DOHH2 (cell line): ENCODE measurements around the gene APBB3.

Experiments
- H3F3A ChIP-seq: fragments of 200-600 bp; sonication (generic), shearing (Covaris generic); 2 replicates; pipeline ENCODE4 v1.6.0; 2016; ENCODE audit warnings: antibody characterized with exemption, mild to moderate bottlenecking; ENCODE audit not compliant: control insufficient read depth, insufficient read depth
- H3K27ac ChIP-seq: fragments of 200-600 bp; sonication (generic); 2 replicates; pipeline ENCODE4 v1.5.1; 2014; ENCODE audit warnings: low read depth, mild to moderate bottlenecking, low read length, moderate library complexity
- H3K27me3 ChIP-seq: fragments of 200-600 bp; sonication (generic); 2 replicates; pipeline ENCODE4 v1.6.1; 2014; ENCODE audit warnings: mild to moderate bottlenecking, low read length, mixed read lengths; ENCODE audit not compliant: control insufficient read depth
- H3K36me3 ChIP-seq: fragments of 200-600 bp; sonication (generic); 2 replicates; pipeline ENCODE4 v1.6.1; 2014; ENCODE audit warnings: mild to moderate bottlenecking, low read length, moderate library complexity, mixed read lengths; ENCODE audit not compliant: control insufficient read depth
- H3K4me1 ChIP-seq: fragments of 200-600 bp; sonication (generic); 2 replicates; pipeline ENCODE4 v1.6.1; 2014; ENCODE audit warnings: mild to moderate bottlenecking, low read length, mixed read lengths; ENCODE audit not compliant: control insufficient read depth
- H3K4me2 ChIP-seq: fragments of 200-600 bp; sonication (generic); 2 replicates; pipeline ENCODE4 v1.6.0; 2014; ENCODE audit warnings: mild to moderate bottlenecking, low read length, moderate library complexity
- H3K4me3 ChIP-seq: fragments of 200-600 bp; sonication (generic); 2 replicates; pipeline ENCODE4 v1.5.1; 2014; ENCODE audit warnings: mild to moderate bottlenecking, low read length, mixed read lengths
- H3K79me2 ChIP-seq: fragments of 200-600 bp; sonication (generic); 2 replicates; pipeline ENCODE4 v1.6.1; 2014; ENCODE audit warnings: mild to moderate bottlenecking, low read length, mixed read lengths; ENCODE audit not compliant: control insufficient read depth
- H3K9me2 ChIP-seq: fragments of 200-600 bp; sonication (generic); replicated peaks from 2 replicates; pipeline ENCODE4 v1.6.1; 2014; ENCODE audit warnings: mild to moderate bottlenecking, low read length, mixed read lengths; ENCODE audit not compliant: control insufficient read depth
- H3K9me3 ChIP-seq: fragments of 200-600 bp; sonication (generic); 2 replicates; pipeline ENCODE4 v1.6.1; 2014; ENCODE audit warnings: antibody characterized with exemption, low read length, mixed read lengths; ENCODE audit not compliant: control insufficient read depth, insufficient read depth
- H4K20me1 ChIP-seq: fragments of 200-600 bp; sonication (generic); 2 replicates; pipeline ENCODE4 v1.6.0; 2014; ENCODE audit warnings: low read depth, mild to moderate bottlenecking, antibody characterized with exemption, low read length, moderate library complexity; ENCODE audit not compliant: control insufficient read depth, insufficient read depth
- CTCF ChIP-seq: fragments of 200-600 bp; sonication (generic); IDR thresholded peaks from one replicate; pipeline ENCODE4 v1.5.1; 2014; ENCODE audit warnings: antibody characterized with exemption, mild to moderate bottlenecking, low read depth, low read length; ENCODE audit not compliant: poor library complexity, severe bottlenecking
- EZH2phosphoT487 ChIP-seq: fragments of 200-600 bp; sonication (generic); IDR thresholded peaks from 2 replicates; pipeline ENCODE4 v1.6.1; 2017; ENCODE audit warnings: borderline replicate concordance, mild to moderate bottlenecking, antibody characterized with exemption, low read length, moderate library complexity, mixed read lengths

APBB3 gene

DNA sequence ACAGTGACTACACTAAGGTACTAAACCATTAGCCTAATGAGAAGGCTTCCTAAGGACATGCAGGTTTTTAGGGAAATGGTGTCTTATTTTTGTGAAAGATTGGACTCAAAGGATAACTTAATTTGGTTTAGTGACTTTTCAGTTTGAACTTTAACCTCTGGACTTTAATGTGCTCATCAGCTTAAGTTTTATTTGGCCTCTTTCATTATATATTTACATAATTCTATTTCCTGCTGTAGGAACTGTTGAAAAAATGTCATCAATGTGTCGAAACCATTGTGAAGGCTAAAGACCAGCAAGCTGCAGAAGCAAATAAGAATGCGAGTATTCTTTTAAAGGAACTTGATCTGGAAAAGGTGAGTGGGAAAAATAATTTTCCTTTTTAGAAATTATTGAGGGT is 51.3 kb downstream of the APBB3 start:
- no peaks in the 10 kb centered on the region for H4K20me1 ChIP-seq
- H3K4me2 ChIP-seq = no peak overlapping the region
- no peak overlapping the region for H3K4me3 ChIP-seq
- H3F3A ChIP-seq = no peaks in the 10 kb centered on the region
- H3K36me3 ChIP-seq = peaks cover 71% of the 10 kb centered on the region
- no peaks in the 10 kb centered on the region for H3K9me2 ChIP-seq
- no peaks in the 10 kb centered on the region for H3K9me3 ChIP-seq
- H3K27me3 ChIP-seq = no peaks in the 10 kb centered on the region
- no peak for TF ChIP-seq CTCF
- TF ChIP-seq EZH2phosphoT487 = no peak
- no peak overlapping the region for H3K27ac ChIP-seq
- H3K4me1 ChIP-seq = no peaks in the 10 kb centered on the region
- H3K79me2 ChIP-seq = no peaks in the 10 kb centered on the region

DNA sequence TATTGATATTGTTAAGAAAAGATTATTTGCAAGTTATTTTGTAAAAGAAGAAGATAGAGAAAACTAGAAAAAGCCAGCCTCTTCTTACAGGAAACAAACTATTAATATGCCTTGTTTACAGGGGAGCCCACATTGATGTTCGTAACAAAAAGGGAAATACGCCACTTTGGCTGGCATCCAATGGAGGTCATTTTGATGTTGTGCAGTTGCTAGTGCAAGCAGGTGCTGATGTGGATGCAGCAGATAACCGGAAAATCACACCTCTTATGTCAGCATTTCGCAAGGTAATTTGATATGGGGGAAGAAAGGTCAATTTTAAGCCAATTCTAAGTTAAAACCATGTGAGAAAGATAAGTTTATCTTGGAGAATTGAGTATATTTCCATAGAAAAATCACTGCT is 54.5 kb downstream of the APBB3 start:
- Histone ChIP-seq H4K20me1 (no peaks in the 10 kb centered on the region), H3K79me2 (no peaks in the 10 kb centered on the region), H3K4me2 (no peak overlapping the region), H3K4me1 (no peaks in the 10 kb centered on the region), H3K27me3 (no peaks in the 10 kb centered on the region), H3K9me3 (no peaks in the 10 kb centered on the region), H3K9me2 (no peaks in the 10 kb centered on the region), H3K36me3 (peaks cover 94% of the 10 kb centered on the region), H3F3A (no peaks in the 10 kb centered on the region), H3K27ac (no peak overlapping the region), H3K4me3 (no peak overlapping the region)
- TF ChIP-seq EZH2phosphoT487 = no peak
- TF ChIP-seq CTCF = no peak
